H9 (cell line): ENCODE results near the gene C5AR1. TPM values are rescaled to one million over a fixed set of nuclear protein-coding genes. Genes with fewer than 3 reads are reported as not detected.

ENCODE experiments used
- DNase-seq: peaks from one replicate; pipeline ENCODE4 v3.0.0-alpha.2; 2017
- H2AFZ ChIP-seq: one replicate; pipeline ENCODE4 v1.6.1; 2013; ENCODE audit warnings: mild to moderate bottlenecking, low read length, control low read depth, moderate library complexity
- H2AK5ac ChIP-seq: 2 replicates; pipeline ENCODE4 v1.6.1; 2013; ENCODE audit warnings: low read length, control low read depth, mixed read lengths; ENCODE audit not compliant: insufficient read length
- H2BK120ac ChIP-seq: one replicate; pipeline ENCODE4 v1.6.1; 2013; ENCODE audit warnings: low read depth, mild to moderate bottlenecking, low read length, control low read depth, inconsistent platforms; ENCODE audit not compliant: poor library complexity, severe bottlenecking
- H2BK12ac ChIP-seq: 2 replicates; pipeline ENCODE4 v1.6.1; 2013; ENCODE audit warnings: low read length, control low read depth, mixed read lengths, low read depth; ENCODE audit not compliant: insufficient read length
- H2BK15ac ChIP-seq: 2 replicates; pipeline ENCODE4 v1.6.1; 2013; ENCODE audit warnings: low read depth, low read length, control low read depth
- H2BK20ac ChIP-seq: one replicate; pipeline ENCODE4 v1.6.1; 2013; ENCODE audit warnings: low read depth, mild to moderate bottlenecking, low read length, control low read depth, inconsistent platforms; ENCODE audit not compliant: poor library complexity, severe bottlenecking
- H2BK5ac ChIP-seq: 2 replicates; pipeline ENCODE4 v1.6.1; 2013; ENCODE audit warnings: low read length, control low read depth, mixed read lengths; ENCODE audit not compliant: insufficient read length
- H3K14ac ChIP-seq: 2 replicates; pipeline ENCODE4 v1.6.1; 2013; ENCODE audit warnings: low read length, control low read depth; ENCODE audit not compliant: insufficient read depth
- H3K18ac ChIP-seq: 2 replicates; pipeline ENCODE4 v1.6.1; 2013; ENCODE audit warnings: low read depth, mild to moderate bottlenecking, mixed read lengths, low read length, control low read depth; ENCODE audit not compliant: insufficient read length
- H3K23ac ChIP-seq: 2 replicates; pipeline ENCODE4 v1.6.1; 2013; ENCODE audit warnings: low read length, control low read depth, mixed read lengths, low read depth; ENCODE audit not compliant: insufficient read length
- H3K23me2 ChIP-seq: 2 replicates; pipeline ENCODE4 v1.6.1; 2013; ENCODE audit warnings: low read depth, mild to moderate bottlenecking, mixed read lengths, low read length, control low read depth; ENCODE audit not compliant: insufficient read length, poor library complexity, severe bottlenecking
- H3K27ac ChIP-seq: 2 replicates; pipeline ENCODE4 v1.5.1; 2013; ENCODE audit warnings: low read length, control low read depth, mixed read lengths, low read depth; ENCODE audit not compliant: insufficient read length
- H3K27me3 ChIP-seq: 2 replicates; pipeline ENCODE4 v1.6.1; 2013; ENCODE audit warnings: low read length, control low read depth, inconsistent platforms; ENCODE audit not compliant: insufficient read depth
- H3K4ac ChIP-seq: 2 replicates; pipeline ENCODE4 v1.6.1; 2013; ENCODE audit warnings: low read depth, mild to moderate bottlenecking, control low read depth, inconsistent platforms, low read length, moderate library complexity
- H3K4me1 ChIP-seq: 2 replicates; pipeline ENCODE4 v1.6.1; 2013; ENCODE audit warnings: low read length, control low read depth, inconsistent platforms; ENCODE audit not compliant: insufficient read depth
- H3K4me2 ChIP-seq: 2 replicates; pipeline ENCODE4 v1.6.1; 2013; ENCODE audit warnings: low read length, control low read depth, mixed read lengths; ENCODE audit not compliant: insufficient read length, insufficient read depth
- H3K56ac ChIP-seq: 2 replicates; pipeline ENCODE4 v1.6.1; 2013; ENCODE audit warnings: low read depth, mild to moderate bottlenecking, mixed read lengths, low read length, control low read depth; ENCODE audit not compliant: insufficient read length
- H3K79me1 ChIP-seq: 2 replicates; pipeline ENCODE4 v1.6.1; 2013; ENCODE audit warnings: low read depth, mild to moderate bottlenecking, moderate library complexity, low read length, control low read depth, inconsistent platforms; ENCODE audit not compliant: insufficient read depth, poor library complexity, severe bottlenecking
- H3K79me2 ChIP-seq: 2 replicates; pipeline ENCODE4 v1.6.1; 2013; ENCODE audit warnings: low read length, control low read depth, inconsistent platforms; ENCODE audit not compliant: insufficient read depth
- H3K9ac ChIP-seq: 2 replicates; pipeline ENCODE4 v1.6.1; 2013; ENCODE audit warnings: low read length, control low read depth, mixed read lengths; ENCODE audit not compliant: insufficient read length; ENCODE audit errors: extremely low read depth
- H3K9me3 ChIP-seq: one replicate; pipeline ENCODE4 v1.6.1; 2013; ENCODE audit warnings: low read depth, low read length, inconsistent platforms; ENCODE audit not compliant: control insufficient read depth
- H3T11ph ChIP-seq: one replicate; pipeline ENCODE4 v1.6.1; 2013; ENCODE audit warnings: mild to moderate bottlenecking, low read length, control low read depth, inconsistent platforms
- H4K20me1 ChIP-seq: one replicate; pipeline ENCODE4 v1.6.1; 2013; ENCODE audit not compliant: control insufficient read depth, insufficient read length, insufficient read depth
- H4K5ac ChIP-seq: 2 replicates; pipeline ENCODE4 v1.6.1; 2013; ENCODE audit warnings: low read depth, mild to moderate bottlenecking, mixed read lengths, low read length, control low read depth; ENCODE audit not compliant: insufficient read length
- H4K8ac ChIP-seq: replicated peaks from 2 replicates; pipeline ENCODE4 v1.6.1; 2013; ENCODE audit warnings: low read length, control low read depth, mixed read lengths, low read depth; ENCODE audit not compliant: insufficient read length
- H4K91ac ChIP-seq: 2 replicates; pipeline ENCODE4 v1.6.1; 2013; ENCODE audit warnings: low read depth, mild to moderate bottlenecking, moderate library complexity, mixed read lengths, low read length, control low read depth; ENCODE audit not compliant: insufficient read length
- H3K27ac Mint-ChIP-seq, 3 experiments: 2 replicates in 2 of 3; 3 replicates in 1 of 3; pipeline ENCODE4 v1.8.0; 2020 to 2021; ENCODE audit warnings: mixed read lengths in 3 of 3, mild to moderate bottlenecking in 1 of 3, moderate library complexity in 1 of 3
- H3K27me3 Mint-ChIP-seq: 2 replicates; pipeline ENCODE4 v1.8.0; 2021; ENCODE audit warnings: low read depth, mild to moderate bottlenecking, moderate library complexity, mixed read lengths
- H3K36me3 Mint-ChIP-seq, 3 experiments: 2 replicates in 2 of 3; 3 replicates in 1 of 3; pipeline ENCODE4 v1.8.0; 2020 to 2021; ENCODE audit warnings: low read depth in 3 of 3, mixed read lengths in 3 of 3; ENCODE audit not compliant: insufficient read depth in 1 of 3
- H3K4me1 Mint-ChIP-seq, 2 experiments: 2 replicates each; pipeline ENCODE4 v1.8.0; 2020; ENCODE audit warnings: mixed read lengths in 2 of 2
- H3K4me3 Mint-ChIP-seq, 2 experiments: 2 replicates in 1 of 2; 3 replicates in 1 of 2; pipeline ENCODE4 v1.8.0; 2020 to 2021; ENCODE audit warnings: mild to moderate bottlenecking in 2 of 2, mixed read lengths in 2 of 2, moderate library complexity in 1 of 2
- H3K9me3 Mint-ChIP-seq, 2 experiments: 2 replicates in 1 of 2; 3 replicates in 1 of 2; pipeline ENCODE4 v1.8.0; 2020; ENCODE audit warnings: mild to moderate bottlenecking in 2 of 2, mixed read lengths in 2 of 2, moderate library complexity in 1 of 2
- WGBS: extraction: QIAGEN DNeasy Blood & Tissue Kit; methylation state at CpG from one replicate; pipeline ENCODE4 v1.1.7; 2013; ENCODE audit warnings: missing lambda C conversion rate, low lambda C conversion rate, mixed read lengths; ENCODE audit not compliant: insufficient read length; ENCODE audit errors: extremely low coverage; 5-methylcytosine and 5-hydroxymethylcytosine counted together
- total RNA-seq: library from RNA; stranded (reverse); gene quantifications from 2 replicates; pipeline ENCODE4 v1.2.1, GENCODE V29; 2021
- TF ChIP-seq, protein P1 (sequence below): fragments of 200-600 bp; sonication (generic); conservative IDR thresholded peaks from 3 replicates; pipeline ENCODE4 v1.8.0; 2021; ENCODE audit warnings: antibody characterized with exemption, mild to moderate bottlenecking

C5AR1 gene
- total RNA-seq, 1 experiment from 2014 or later = 1.8 TPM

DNA sequence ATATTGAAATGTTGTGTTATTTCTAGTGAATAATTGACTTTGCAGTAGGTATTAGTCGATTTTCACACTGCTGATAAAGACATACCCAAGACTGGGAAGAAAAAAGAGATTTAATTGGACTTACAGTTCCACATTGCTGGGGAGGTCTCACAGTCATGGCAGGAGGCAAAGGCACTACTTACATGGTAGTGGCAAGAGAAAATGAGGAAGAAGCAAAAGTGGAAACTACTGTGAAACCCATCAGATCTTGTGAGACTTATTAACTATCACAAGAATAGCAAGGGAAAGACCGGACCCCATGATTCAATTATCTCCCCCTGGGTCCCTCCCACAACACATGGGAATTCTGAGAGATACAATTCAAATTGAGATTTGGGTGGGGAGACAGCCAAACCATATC, 12.4 kb downstream of the C5AR1 start:
- no peak overlapping the region for H3K18ac ChIP-seq
- no peak overlapping the region for H3T11ph ChIP-seq
- H2BK12ac ChIP-seq = no peak overlapping the region
- H4K91ac ChIP-seq = no peak overlapping the region
- no peak overlapping the region for H3K27ac ChIP-seq
- H3K27me3 ChIP-seq = no peaks in the 10 kb centered on the region
- H2AFZ ChIP-seq = no peak overlapping the region
- no peaks in the 10 kb centered on the region for H4K20me1 ChIP-seq
- H3K4ac ChIP-seq = no peak overlapping the region
- no peak overlapping the region for H2BK20ac ChIP-seq
- Mint-ChIP-seq H3K9me3 (no peaks in the 10 kb centered on the region; a peak in 1 of 5 replicates), H3K4me3 (no peak overlapping the region), H3K36me3 (no peaks in the 10 kb centered on the region; a peak in 1 of 7 replicates), H3K4me1 (peaks cover 0 to 3% of the 10 kb centered on the region in 2 experiments; a peak in 1 of 4 replicates), H3K27me3 (peaks cover 9% of the 10 kb centered on the region), H3K27ac (no peak overlapping the region)
- no peak overlapping the region for H2AK5ac ChIP-seq
- no peak overlapping the region for H3K4me2 ChIP-seq
- H2BK15ac ChIP-seq = no peak overlapping the region
- H3K23ac ChIP-seq = no peak overlapping the region
- H3K9ac ChIP-seq = no peak overlapping the region
- no peaks in the 10 kb centered on the region for H3K9me3 ChIP-seq
- H3K23me2 ChIP-seq = peaks cover 3% of the 10 kb centered on the region
- no peak overlapping the region for H2BK120ac ChIP-seq
- H3K4me1 ChIP-seq = no peaks in the 10 kb centered on the region
- DNase-seq = no peak
- TF ChIP-seq, protein P1, sequence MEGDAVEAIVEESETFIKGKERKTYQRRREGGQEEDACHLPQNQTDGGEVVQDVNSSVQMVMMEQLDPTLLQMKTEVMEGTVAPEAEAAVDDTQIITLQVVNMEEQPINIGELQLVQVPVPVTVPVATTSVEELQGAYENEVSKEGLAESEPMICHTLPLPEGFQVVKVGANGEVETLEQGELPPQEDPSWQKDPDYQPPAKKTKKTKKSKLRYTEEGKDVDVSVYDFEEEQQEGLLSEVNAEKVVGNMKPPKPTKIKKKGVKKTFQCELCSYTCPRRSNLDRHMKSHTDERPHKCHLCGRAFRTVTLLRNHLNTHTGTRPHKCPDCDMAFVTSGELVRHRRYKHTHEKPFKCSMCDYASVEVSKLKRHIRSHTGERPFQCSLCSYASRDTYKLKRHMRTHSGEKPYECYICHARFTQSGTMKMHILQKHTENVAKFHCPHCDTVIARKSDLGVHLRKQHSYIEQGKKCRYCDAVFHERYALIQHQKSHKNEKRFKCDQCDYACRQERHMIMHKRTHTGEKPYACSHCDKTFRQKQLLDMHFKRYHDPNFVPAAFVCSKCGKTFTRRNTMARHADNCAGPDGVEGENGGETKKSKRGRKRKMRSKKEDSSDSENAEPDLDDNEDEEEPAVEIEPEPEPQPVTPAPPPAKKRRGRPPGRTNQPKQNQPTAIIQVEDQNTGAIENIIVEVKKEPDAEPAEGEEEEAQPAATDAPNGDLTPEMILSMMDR = no peak
- no peaks in the 10 kb centered on the region for H3K79me2 ChIP-seq
- no peak overlapping the region for H4K8ac ChIP-seq
- H4K5ac ChIP-seq = no peak overlapping the region
- no peaks in the 10 kb centered on the region for H3K79me1 ChIP-seq
- no peak overlapping the region for H3K56ac ChIP-seq
- H2BK5ac ChIP-seq = no peak overlapping the region
- no peak overlapping the region for H3K14ac ChIP-seq
- 100% methylated on average over 1 of the region's 2 CpGs for WGBS
